Effector memory CD8-positive, alpha-beta T cell (primary cell): Measurements from ENCODE around the gene IL17RA.

Experiments used
- ATAC-seq: fragments of 150-1000 bp; cut with Tn5 transposase; replicated peaks from 2 replicates; pipeline ENCODE4 v1.10.0; 2021; ENCODE audit warnings: mild to moderate bottlenecking, moderate library complexity
- DNase-seq, 3 experiments: peaks; one replicate each; pipeline ENCODE4 v3.0.0; 2021
- H3K27ac Mint-ChIP-seq, 2 donors: one replicate each; pipeline ENCODE4 v1.8.0; 2022; ENCODE audit warnings: mild to moderate bottlenecking in 2 of 2, mixed read lengths in 2 of 2, moderate library complexity in 2 of 2
- H3K27me3 Mint-ChIP-seq, 2 donors: one replicate each; pipeline ENCODE4 v1.8.0; 2022; ENCODE audit warnings: mixed read lengths in 2 of 2
- H3K36me3 Mint-ChIP-seq: one replicate; pipeline ENCODE4 v1.8.0; 2022; ENCODE audit warnings: mild to moderate bottlenecking, moderate library complexity, mixed read lengths; ENCODE audit not compliant: insufficient read depth
- H3K4me1 Mint-ChIP-seq, 2 donors: one replicate each; pipeline ENCODE4 v1.8.0; 2022; ENCODE audit warnings: low read depth in 2 of 2, mixed read lengths in 2 of 2
- H3K4me3 Mint-ChIP-seq, 2 donors: one replicate each; pipeline ENCODE4 v1.8.0; 2022; ENCODE audit warnings: mild to moderate bottlenecking in 2 of 2, mixed read lengths in 2 of 2, moderate library complexity in 2 of 2
- H3K9me3 Mint-ChIP-seq, 2 donors: one replicate each; pipeline ENCODE4 v1.8.0; 2022; ENCODE audit warnings: mixed read lengths in 2 of 2

Gene IL17RA

GRCh38 chr22:17113600-17113999 lies 28.8 kb downstream of the IL17RA start:
- peak overlapping the region; percentile 1 to 41 for H3K27ac Mint-ChIP-seq
- no peak for ATAC-seq
- no peaks in the 10 kb centered on the region for H3K27me3 Mint-ChIP-seq
- no peak for DNase-seq
- H3K4me1 Mint-ChIP-seq: peaks cover 51 to 52% of the 10 kb centered on the region in 2 donors
- H3K4me3 Mint-ChIP-seq: no peak overlapping the region
- H3K36me3 Mint-ChIP-seq: peaks cover 18% of the 10 kb centered on the region
- no peaks in the 10 kb centered on the region for H3K9me3 Mint-ChIP-seq

DNA sequence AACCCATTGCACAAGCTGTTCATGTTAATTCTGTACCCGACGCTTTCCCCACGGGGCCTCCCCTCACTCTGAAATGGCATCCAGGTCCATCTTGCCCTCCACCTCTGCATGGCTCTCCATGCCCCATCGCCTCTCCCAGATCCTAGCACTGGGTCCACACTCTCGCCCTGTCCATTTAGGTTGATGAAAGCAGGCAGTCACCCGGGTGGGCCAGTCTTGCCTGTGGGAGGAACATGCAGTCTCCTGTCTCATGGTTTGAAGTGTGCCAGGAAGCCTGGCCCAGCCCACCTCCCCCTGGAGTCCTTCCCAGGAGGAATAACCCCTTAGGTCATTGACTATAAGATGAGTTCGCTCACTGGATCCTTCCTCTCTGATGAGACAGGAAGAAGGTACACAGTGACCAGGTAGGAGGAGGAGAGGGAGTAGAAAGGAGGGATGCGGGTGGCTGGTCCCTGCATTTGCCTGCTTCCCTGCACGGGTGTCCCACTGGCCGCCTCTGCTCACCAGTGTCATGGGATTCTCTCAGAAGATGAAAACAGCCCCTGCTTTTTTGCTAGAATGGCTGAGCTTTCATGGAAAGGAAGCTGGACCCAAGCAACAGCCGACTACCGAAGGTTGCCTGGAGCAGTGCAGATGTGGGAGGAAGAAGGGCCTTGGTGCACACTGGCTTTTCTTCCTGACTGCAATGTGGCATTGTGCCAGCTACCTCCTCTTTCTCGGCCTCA lies 29.5 kb downstream of the IL17RA start:
- Mint-ChIP-seq H3K4me1 (peaks cover 55 to 58% of the 10 kb centered on the region in 2 donors), H3K36me3 (peaks cover 17% of the 10 kb centered on the region), H3K9me3 (no peaks in the 10 kb centered on the region), H3K27ac (peak overlapping the region; percentile 1 to 41), H3K27me3 (no peaks in the 10 kb centered on the region), H3K4me3 (no peak overlapping the region)
- no peak for DNase-seq
- no peak for ATAC-seq

DNA sequence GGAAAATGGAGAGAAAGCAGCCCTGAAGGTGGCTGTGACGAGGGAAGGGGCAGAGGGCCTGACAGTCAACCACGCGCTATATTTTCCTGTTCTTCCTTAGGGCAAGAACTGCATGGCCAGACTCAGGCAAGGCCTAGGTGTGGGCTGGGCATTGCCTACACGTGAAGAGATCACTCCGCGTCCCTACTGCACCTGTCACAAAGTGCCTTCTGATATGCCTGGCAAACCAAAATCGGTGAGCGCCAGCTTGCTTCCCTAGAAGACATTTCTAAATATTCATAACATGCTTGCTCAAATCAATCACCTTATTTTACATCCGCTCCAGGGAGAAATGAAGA lies 30.1 kb downstream of the IL17RA start:
- Mint-ChIP-seq H3K4me3 (no peak overlapping the region), H3K27me3 (no peaks in the 10 kb centered on the region), H3K9me3 (no peaks in the 10 kb centered on the region), H3K4me1 (peaks cover 55 to 58% of the 10 kb centered on the region in 2 donors), H3K36me3 (peaks cover 13% of the 10 kb centered on the region), H3K27ac (peak overlapping the region in 1 of 2 donors; percentile 1)
- ATAC-seq (no peak), DNase-seq (no peak)

- H3K36me3 Mint-ChIP-seq: peaks cover 9% of the 10 kb centered on the region
- H3K4me1 Mint-ChIP-seq: peaks cover 55 to 58% of the 10 kb centered on the region in 2 donors
- no peaks in the 10 kb centered on the region for H3K27me3 Mint-ChIP-seq
- no peak overlapping the region for H3K4me3 Mint-ChIP-seq
- ATAC-seq: no peak
- H3K27ac Mint-ChIP-seq: peak overlapping the region in 1 of 2 donors; percentile 83
- DNase-seq: no peak
- H3K9me3 Mint-ChIP-seq: no peaks in the 10 kb centered on the region
These were observed 30.4 kb downstream of the IL17RA start for GRCh38 chr22:17115236-17115635.

- H3K27ac Mint-ChIP-seq: peak overlapping the region; percentile 66 to 83
- peaks cover 7% of the 10 kb centered on the region for H3K36me3 Mint-ChIP-seq
- ATAC-seq (peak; percentile 6), DNase-seq (no peak)
- no peaks in the 10 kb centered on the region for H3K9me3 Mint-ChIP-seq
- peaks cover 54 to 57% of the 10 kb centered on the region in 2 donors for H3K4me1 Mint-ChIP-seq
- H3K27me3 Mint-ChIP-seq: no peaks in the 10 kb centered on the region
- H3K4me3 Mint-ChIP-seq: peak overlapping the region; percentile 64 to 69
These were observed 31.3 kb downstream of the IL17RA start for GRCh38 chr22:17115945-17116565.

GRCh38 chr22:17116572-17117330 lies 32.0 kb downstream of the IL17RA start:
- peak overlapping the region; percentile 64 to 69 for H3K4me3 Mint-ChIP-seq
- ATAC-seq: no peak
- H3K4me1 Mint-ChIP-seq: peaks cover 52 to 55% of the 10 kb centered on the region in 2 donors
- peaks cover 7% of the 10 kb centered on the region for H3K36me3 Mint-ChIP-seq
- peak overlapping the region; percentile 66 to 83 for H3K27ac Mint-ChIP-seq
- no peaks in the 10 kb centered on the region for H3K9me3 Mint-ChIP-seq
- DNase-seq: no peak
- peaks cover 5% of the 10 kb centered on the region in 2 donors for H3K27me3 Mint-ChIP-seq

DNA sequence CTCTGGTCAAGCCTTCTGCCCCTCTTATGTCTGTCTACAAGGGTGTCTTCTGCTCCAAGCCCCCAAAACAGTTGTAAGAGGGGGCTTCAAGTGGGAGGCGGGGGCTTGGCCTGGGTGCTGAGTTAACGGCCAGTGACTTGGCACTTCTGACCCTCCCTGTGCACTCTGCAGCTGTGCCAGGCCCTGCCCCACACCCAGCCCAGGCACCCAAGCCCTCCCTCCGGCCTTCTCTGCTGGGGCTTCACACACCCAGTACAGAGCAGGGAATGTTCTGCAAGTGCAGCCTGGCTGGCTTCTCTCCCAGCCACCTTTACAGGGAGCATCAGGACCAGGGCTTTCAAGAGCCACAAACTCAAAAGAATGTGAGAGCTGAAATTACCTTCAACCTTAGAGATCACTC lies 32.6 kb downstream of the IL17RA start:
- Mint-ChIP-seq H3K27ac (peak overlapping the region; percentile 83 to 90), H3K9me3 (no peaks in the 10 kb centered on the region), H3K36me3 (peaks cover 7% of the 10 kb centered on the region), H3K27me3 (peaks cover 11% of the 10 kb centered on the region in 2 donors), H3K4me1 (peaks cover 48 to 53% of the 10 kb centered on the region in 2 donors), H3K4me3 (peak overlapping the region; percentile 76 to 78)
- DNase-seq (no peak), ATAC-seq (no peak)

GRCh38 chr22:17117890-17118289 lies 33.1 kb downstream of the IL17RA start:
- H3K36me3 Mint-ChIP-seq: peaks cover 7% of the 10 kb centered on the region
- peak; percentile 28 for ATAC-seq
- H3K27ac Mint-ChIP-seq: peak overlapping the region; percentile 83 to 90
- peaks cover 45 to 51% of the 10 kb centered on the region in 2 donors for H3K4me1 Mint-ChIP-seq
- peak overlapping the region; percentile 76 to 78 for H3K4me3 Mint-ChIP-seq
- H3K9me3 Mint-ChIP-seq: no peaks in the 10 kb centered on the region
- peaks cover 15 to 16% of the 10 kb centered on the region in 2 donors for H3K27me3 Mint-ChIP-seq
- no peak for DNase-seq

GRCh38 chr22:17118342-17118741 lies 33.5 kb downstream of the IL17RA start:
- no peaks in the 10 kb centered on the region for H3K9me3 Mint-ChIP-seq
- peak overlapping the region; percentile 83 to 90 for H3K27ac Mint-ChIP-seq
- peak overlapping the region; percentile 76 to 78 for H3K4me3 Mint-ChIP-seq
- no peak for DNase-seq
- H3K36me3 Mint-ChIP-seq: peaks cover 7% of the 10 kb centered on the region
- H3K4me1 Mint-ChIP-seq: peaks cover 45 to 51% of the 10 kb centered on the region in 2 donors
- ATAC-seq: no peak
- H3K27me3 Mint-ChIP-seq: peaks cover 15 to 21% of the 10 kb centered on the region in 2 donors

DNA sequence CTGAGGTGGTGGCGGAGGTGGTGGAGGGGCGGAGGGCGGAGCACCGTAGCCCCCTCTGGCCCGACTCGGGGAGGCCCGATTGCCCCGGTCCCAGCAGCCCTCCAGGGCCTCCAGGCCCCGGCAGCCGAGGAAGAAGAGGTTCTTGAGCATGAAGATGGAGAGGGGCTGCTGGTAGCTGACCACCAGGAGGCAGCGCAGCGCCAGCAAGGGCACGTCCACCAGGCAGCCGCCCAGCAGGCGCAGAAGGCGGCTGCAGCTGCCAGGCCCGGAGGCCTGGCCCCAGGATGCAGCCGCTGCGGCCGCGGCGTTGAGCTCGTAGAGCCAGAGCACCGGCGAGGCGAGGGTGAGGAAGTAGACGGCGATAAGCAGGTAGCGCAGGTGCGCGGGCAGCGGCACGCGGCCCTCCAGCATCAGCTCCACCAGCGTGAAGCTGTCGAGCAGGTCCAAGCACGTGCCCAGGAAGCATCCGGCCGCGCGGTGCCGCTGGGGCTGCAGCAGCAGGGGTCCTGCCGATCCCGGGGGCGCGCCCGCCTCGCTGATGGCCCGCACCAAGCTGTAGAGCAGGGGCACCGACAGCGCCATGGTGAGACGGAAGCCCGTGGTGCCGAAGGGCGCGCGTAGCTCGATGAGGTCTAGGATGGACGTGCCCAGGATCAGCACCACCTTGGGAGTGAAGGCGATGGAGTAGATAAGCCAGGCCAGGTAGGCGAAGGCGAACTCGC lies 34.8 kb downstream of the IL17RA start:
- Mint-ChIP-seq H3K4me1 (peaks cover 39 to 43% of the 10 kb centered on the region in 2 donors), H3K27me3 (peaks cover 15 to 26% of the 10 kb centered on the region in 2 donors), H3K4me3 (peak overlapping the region; percentile 76 to 78), H3K36me3 (peaks cover 4% of the 10 kb centered on the region), H3K9me3 (no peaks in the 10 kb centered on the region), H3K27ac (no peak overlapping the region)
- ATAC-seq (no peak), DNase-seq (no peak)

DNA sequence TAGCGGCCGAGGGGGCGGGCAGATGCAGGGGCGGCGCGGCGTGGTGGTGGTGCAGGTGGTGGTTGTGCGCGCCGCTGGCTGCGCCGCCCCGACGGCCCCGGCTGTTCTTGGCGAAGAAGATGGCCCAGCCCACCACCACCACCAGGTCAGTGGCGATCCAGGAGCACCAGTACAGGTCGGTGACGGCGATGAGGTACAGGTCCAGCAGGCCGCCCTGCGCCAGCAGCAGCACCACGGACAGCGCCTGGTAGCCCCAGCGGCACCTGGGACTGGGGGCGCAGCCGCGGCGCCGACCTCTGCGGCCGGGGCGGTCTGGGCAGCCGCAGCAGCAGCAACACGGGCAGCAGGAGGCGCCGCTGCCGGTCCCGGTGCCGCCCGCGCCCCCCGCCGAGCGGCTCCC lies 35.5 kb downstream of the IL17RA start:
- Mint-ChIP-seq H3K4me3 (peak overlapping the region; percentile 76 to 78), H3K27me3 (peaks cover 15 to 31% of the 10 kb centered on the region in 2 donors), H3K9me3 (no peaks in the 10 kb centered on the region), H3K27ac (no peak overlapping the region), H3K36me3 (peaks cover 4% of the 10 kb centered on the region), H3K4me1 (peaks cover 35 to 37% of the 10 kb centered on the region in 2 donors)
- ATAC-seq: peak; percentile 68
- DNase-seq: peak; percentile 31 to 42 (median 37)

DNA sequence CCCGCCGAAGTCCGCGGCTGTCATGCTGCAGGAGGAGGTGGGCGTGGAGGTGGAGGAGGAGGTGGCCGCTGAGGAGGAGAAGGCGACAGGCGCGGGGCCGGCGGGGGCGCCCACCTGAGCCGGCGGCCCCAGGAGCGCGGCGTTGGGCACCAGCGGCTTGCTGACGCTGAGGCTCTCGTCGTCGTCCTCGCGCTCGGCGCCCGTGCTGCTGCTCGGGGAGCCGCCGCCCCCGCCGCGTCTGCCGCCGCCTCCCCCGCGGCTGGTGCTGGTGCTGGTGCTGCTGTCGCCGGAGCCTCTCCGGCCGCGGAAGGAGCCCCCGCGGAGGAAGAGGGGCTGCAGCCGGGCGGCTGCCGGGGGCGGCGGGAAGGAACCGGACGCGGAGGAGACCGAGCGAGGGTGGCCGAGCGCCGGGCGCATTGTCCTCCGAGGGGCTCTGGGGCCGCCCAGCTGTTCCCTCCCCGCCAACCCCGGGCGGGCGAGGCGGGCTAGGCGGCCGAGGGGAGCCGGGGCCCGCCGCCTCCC lies 36.0 kb downstream of the IL17RA start:
- Mint-ChIP-seq H3K4me3 (no peak overlapping the region), H3K9me3 (no peaks in the 10 kb centered on the region), H3K36me3 (peaks cover 4% of the 10 kb centered on the region), H3K27me3 (peaks cover 15 to 31% of the 10 kb centered on the region in 2 donors), H3K4me1 (peaks cover 32 to 34% of the 10 kb centered on the region in 2 donors), H3K27ac (no peak overlapping the region)
- no peak for DNase-seq
- ATAC-seq: peak; percentile 42
